GM12878 (cell line): ENCODE measurements around the gene LRRC8A. TPM values are rescaled to one million over a fixed set of nuclear protein-coding genes. Genes with fewer than 3 reads are reported as not detected.

Experiments
- ATAC-seq: fragments of 200-7000 bp; cut with Tn5 transposase; 3 replicates; pipeline ENCODE4 v1.9.1; 2020; ENCODE audit warnings: mild to moderate bottlenecking, moderate library complexity
- BruUV-seq: library from RNA; stranded (reverse); fragments of 400-500 nt; replicated peaks from 2 replicates; lab custom pipeline; 2021; lab: Mats Ljungman, UMichigan
- CTCF ChIA-PET: fragments of 300-600 bp; sonication (Branson Sonifier 250); formaldehyde crosslinking; extraction: SDS; loops from one replicate; lab custom pipeline; 2021; ENCODE audit warnings: inconsistent platforms; lab: Yijun Ruan, JAX
- POLR2A ChIA-PET: fragments of 350-600 bp; formaldehyde crosslinking; extraction: SDS; loops from one replicate; lab custom pipeline; 2021; ENCODE audit warnings: inconsistent platforms; lab: Charles Lee
- RAD21 ChIA-PET: fragments of 300-600 bp; sonication (Branson Sonifier 250); formaldehyde crosslinking; loops from one replicate; lab custom pipeline; 2023; ENCODE audit warnings: antibody characterized with exemption; ENCODE audit not compliant: unreplicated experiment; lab: Charles Lee
- SMC1A ChIA-PET: fragments of 300-600 bp; sonication (Branson Sonifier 250); formaldehyde crosslinking; loops from one replicate; lab custom pipeline; 2023; ENCODE audit not compliant: unreplicated experiment, uncharacterized antibody; lab: Charles Lee
- DNase-seq: peaks from one replicate; pipeline ENCODE4 v3.0.0-alpha.2; 2011; ENCODE audit warnings: low read depth, low spot score
- FAIRE-seq: peaks from 3 replicates; lab custom pipeline; 2011; peaks lifted over from hg19 to GRCh38; lab: Jason Lieb, UNC
- H2AFZ ChIP-seq: 2 replicates; pipeline ENCODE4 v1.6.0; 2011; ENCODE audit warnings: low read depth, low read length, control low read depth; ENCODE audit not compliant: control insufficient read depth
- H3K27ac ChIP-seq: 2 replicates; pipeline ENCODE4 v1.5.1; 2011; ENCODE audit warnings: control low read depth; ENCODE audit not compliant: control insufficient read depth, insufficient read depth
- H3K27me3 ChIP-seq, 2 experiments: replicated peaks in 1 of 2; 2 replicates each; pipeline versions ENCODE4 v1.6.0 to v1.6.1; 2011; ENCODE audit warnings: low read length in 1 of 2; ENCODE audit not compliant: control insufficient read depth in 2 of 2, insufficient read depth in 2 of 2
- H3K36me3 ChIP-seq, 2 experiments: 2 replicates each; pipeline ENCODE4 v1.5.1; 2011; ENCODE audit warnings: low read length in 1 of 2; ENCODE audit not compliant: control insufficient read depth in 2 of 2, insufficient read depth in 2 of 2
- H3K4me1 ChIP-seq: 2 replicates; pipeline ENCODE4 v1.6.1; 2011; ENCODE audit warnings: mild to moderate bottlenecking, low read length, moderate library complexity, mixed read lengths; ENCODE audit not compliant: control insufficient read depth, insufficient read depth
- H3K4me2 ChIP-seq: 2 replicates; pipeline ENCODE4 v1.6.0; 2011; ENCODE audit warnings: control low read depth; ENCODE audit not compliant: control insufficient read depth, insufficient read depth
- H3K4me3 ChIP-seq: fragments of 200-600 bp; sonication (generic); 2 replicates; pipeline ENCODE4 v1.5.1; 2016
- H3K79me2 ChIP-seq: 2 replicates; pipeline ENCODE4 v1.6.0; 2011; ENCODE audit warnings: low read length; ENCODE audit not compliant: control insufficient read depth, insufficient read depth
- H3K9ac ChIP-seq: 2 replicates; pipeline ENCODE4 v1.8.0; 2011; ENCODE audit warnings: low read length, control low read depth, mixed read lengths; ENCODE audit not compliant: control insufficient read depth, insufficient read depth
- H3K9me3 ChIP-seq: replicated peaks from 3 replicates; pipeline ENCODE4 v1.5.1; 2011; ENCODE audit warnings: mild to moderate bottlenecking, low read length; ENCODE audit not compliant: control insufficient read depth, insufficient read depth
- H4K20me1 ChIP-seq: 2 replicates; pipeline ENCODE4 v1.6.0; 2011; ENCODE audit not compliant: control insufficient read depth, insufficient read depth
- ASH2L ChIP-seq: fragments of 300-600, 200-600 bp; sonication (generic); IDR thresholded peaks from 2 replicates; pipeline ENCODE4 v1.6.1; 2017; ENCODE audit warnings: low read depth, mild to moderate bottlenecking, borderline replicate concordance
- BRCA1 ChIP-seq: IDR thresholded peaks from 2 replicates; pipeline ENCODE4 v1.6.1; 2011; ENCODE audit warnings: low read depth, low read length, improper control_type of control experiment
- SMAD1 ChIP-seq: fragments of 450-650 bp; IDR thresholded peaks from 2 replicates; pipeline ENCODE4 v1.6.1; 2018; ENCODE audit warnings: mild to moderate bottlenecking, low read depth; ENCODE audit not compliant: partially characterized antibody
- SRF ChIP-seq, 2 experiments: IDR thresholded peaks; 2 replicates each; pipeline ENCODE4 v1.6.1; 2011; ENCODE audit warnings: low read depth in 2 of 2, low read length in 2 of 2, mild to moderate bottlenecking in 1 of 2, moderate library complexity in 1 of 2
- WGBS: methylation state at CpG from one replicate; pipeline ENCODE4 v1.1.6; 2016; ENCODE audit warnings: low lambda C conversion rate; ENCODE audit not compliant: insufficient replicate concordance, insufficient coverage; ENCODE audit errors: missing lambda C conversion rate; 5-methylcytosine and 5-hydroxymethylcytosine counted together
- in situ Hi-C: fragments of 300-500 bp; cut with MboI; formaldehyde crosslinking; loops from 9 replicates; pipeline ENCODE4 v1.14.3; 2018; ENCODE audit warnings: mixed read lengths
- intact Hi-C: fragments of 100-400 bp; cut with micrococcal nuclease; formaldehyde crosslinking; loops from one replicate; pipeline ENCODE4 v1.14.2; 2022; ENCODE audit not compliant: unreplicated experiment
- polyA plus RNA-seq, 11 experiments: library from polyadenylated mRNA; depleted of rRNA in 4 of 11; unstranded in 6 of 11; stranded (reverse) in 5 of 11; fragments of >200 nt; fragmentation: Nextera tagmentation in 4 of 11; fragmentation: Illumina TruSeq in 1 of 11; extraction: Ambion mirVana in 4 of 11; extraction: Trizol in 1 of 11; gene quantifications; 1 replicate in 1 of 11; 2 replicates in 10 of 11; pipeline versions ENCODE4 v1.2.1 to v1.2.3, GENCODE V29; 2011 to 2016; ENCODE audit warnings: inconsistent platforms in 2 of 11, missing spikeins in 2 of 11, low read depth in 1 of 11
- total RNA-seq, 4 experiments: library from RNA; depleted of rRNA in 3 of 4; stranded (reverse); fragments of >200 nt in 3 of 4; fragmentation: Illumina TruSeq in 1 of 4; extraction: Trizol in 1 of 4; gene quantifications; 2 replicates each; pipeline versions ENCODE4 v1.2.1 to v1.2.3, GENCODE V29; 2013 to 2021
- TF ChIP-seq, protein P1 (sequence below): fragments of 450-650 bp; IDR thresholded peaks from 2 replicates; pipeline ENCODE4 v1.6.1; 2014; ENCODE audit warnings: mild to moderate bottlenecking
- TF ChIP-seq, protein P2 (sequence below): fragments of 150-350 bp; IDR thresholded peaks from 2 replicates; pipeline ENCODE4 v1.6.1; 2014; ENCODE audit warnings: mild to moderate bottlenecking, low read depth, low read length
- TF ChIP-seq, protein P3 (sequence below): fragments of 450-650 bp; IDR thresholded peaks from 2 replicates; pipeline ENCODE4 v1.6.1; 2016; ENCODE audit warnings: mild to moderate bottlenecking
- TF ChIP-seq, protein P4 (sequence below), 3 experiments: IDR thresholded peaks in 2 of 3; conservative IDR thresholded peaks in 1 of 3; 2 replicates each; pipeline ENCODE4 v1.5.1; 2011; ENCODE audit warnings: low read depth in 3 of 3, low read length in 3 of 3, mild to moderate bottlenecking in 3 of 3, control low read depth in 2 of 3, moderate library complexity in 2 of 3, inconsistent platforms in 1 of 3, mixed read lengths in 1 of 3; ENCODE audit not compliant: control insufficient read depth in 2 of 3, insufficient read depth in 1 of 3; ENCODE audit errors: extremely low read depth in 1 of 3
- TF ChIP-seq, protein P5 (sequence below): fragments of 450-650 bp; IDR thresholded peaks from 2 replicates; pipeline ENCODE4 v1.6.1; 2017; ENCODE audit warnings: mild to moderate bottlenecking
- TF ChIP-seq, protein P6 (sequence below): fragments of 450-650 bp; IDR thresholded peaks from 2 replicates; pipeline ENCODE4 v1.6.1; 2017; ENCODE audit warnings: low read depth, mild to moderate bottlenecking, moderate library complexity

The LRRC8A gene
- total and polyA plus RNA-seq, 10 of the 15 experiments (the other 5 are each of a cell fraction or from before 2014, with no cell fraction given), result 1.6 to 15.9 (median 9.7) TPM

DNA sequence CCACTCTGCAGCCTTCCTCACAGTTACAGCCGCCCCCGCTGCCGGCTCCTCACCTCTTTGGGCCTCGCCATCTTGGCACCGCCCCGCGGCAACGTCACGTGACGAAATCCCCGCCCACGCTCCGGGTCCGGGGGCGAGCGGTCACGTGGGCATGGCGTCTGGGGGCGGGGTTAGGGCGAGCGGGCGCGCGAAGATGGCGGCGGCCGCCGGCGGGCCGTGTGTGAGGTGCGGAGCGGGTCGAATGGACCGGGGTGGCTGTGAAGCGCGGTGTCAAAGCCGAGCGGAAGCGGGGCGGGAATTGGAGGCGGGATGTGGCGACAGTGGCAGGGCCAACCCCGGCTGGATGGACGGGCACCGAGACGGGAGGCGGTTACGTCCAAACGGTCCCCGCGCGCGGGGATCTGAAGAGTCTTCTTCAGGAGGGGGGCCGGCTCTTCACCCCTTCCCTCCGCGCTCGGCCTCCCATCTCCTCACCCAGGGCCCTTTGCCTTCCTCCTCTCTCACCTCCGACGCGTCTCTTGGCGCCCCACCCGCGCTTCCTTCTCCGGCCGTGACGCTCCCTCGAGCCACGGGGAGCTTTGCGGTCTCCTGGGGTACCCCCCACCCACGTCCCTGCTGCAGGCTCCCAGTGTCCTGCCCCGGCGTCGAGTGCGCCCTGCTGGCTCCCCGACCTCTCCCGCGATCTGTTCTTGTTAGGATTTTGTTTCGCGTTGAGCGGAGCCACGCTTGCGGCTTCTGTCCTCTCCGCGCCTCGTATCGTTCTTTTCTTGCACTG, 65.8 kb downstream of the LRRC8A start, which contains the start of the genes DOLK and NUP188:
DOLK (minus strand) TSS at position 77 of the 775 bp plus-strand sequence. CDS start 300 bp downstream, outside the sequence.
NUP188 (plus strand) TSS at position 173 of the 775 bp plus-strand sequence; CDS start at position 194, 21 bp downstream.
- intact Hi-C loops, result loop anchor here (5.0 kb wide), 1 partner anchor 225 kb away; the partner anchor contains the start of gene ZDHHC12
- H3K36me3 ChIP-seq, result no peaks in the 10 kb centered on the region
- ChIA-PET SMC1A (interaction anchor here (1.0 to 1.5 kb wide), 2 partner anchors 17 to 19 kb away, joined by 4 to 5 read pairs; no protein-coding TSS in a partner anchor), CTCF (interaction anchor here (1.0 to 1.5 kb wide), 4 partner anchors 20 to 528 kb away, joined by 3 to 4 read pairs (median 4); no protein-coding TSS in a partner anchor), POLR2A (interaction anchor here (0.6 to 1.3 kb wide), 5 partner anchors 70 to 396 kb away, joined by 3 to 4 read pairs (median 3); partner anchors contain the start of gene DOLPP1), RAD21 (interaction anchor here (0.7 to 1.0 kb wide), 3 partner anchors 80 to 1551 kb away, joined by 3 read pairs; partner anchors contain the start of gene SH3GLB2)
- DNase-seq (peak; percentile 60), FAIRE-seq (peak; percentile 82), ATAC-seq (peak; percentile 89)
- no peaks in the 10 kb centered on the region for H4K20me1 ChIP-seq
- H3K27ac ChIP-seq, result peak within 1 kb of the TSS; percentile 84
- peak within 1 kb of the TSS; percentile 99 for H3K4me3 ChIP-seq
- 1% methylated on average over 72 of the region's 86 CpGs for WGBS
- H3K4me2 ChIP-seq, result peak within 1 kb of the TSS; percentile 95
- peak within 1 kb of the TSS; percentile 88 for H2AFZ ChIP-seq
- H3K27me3 ChIP-seq, result no peaks in the 10 kb centered on the region
- peaks cover 11% of the 10 kb centered on the region for H3K4me1 ChIP-seq
- H3K9ac ChIP-seq, result peak within 1 kb of the TSS; percentile 82
- in situ Hi-C loops, result no loop called here
- peaks cover 21% of the 10 kb centered on the region for H3K79me2 ChIP-seq
- no peaks in the 10 kb centered on the region for H3K9me3 ChIP-seq
- BruUV-seq, result TSS peak; percentile 82
- TF ChIP-seq, protein P1, sequence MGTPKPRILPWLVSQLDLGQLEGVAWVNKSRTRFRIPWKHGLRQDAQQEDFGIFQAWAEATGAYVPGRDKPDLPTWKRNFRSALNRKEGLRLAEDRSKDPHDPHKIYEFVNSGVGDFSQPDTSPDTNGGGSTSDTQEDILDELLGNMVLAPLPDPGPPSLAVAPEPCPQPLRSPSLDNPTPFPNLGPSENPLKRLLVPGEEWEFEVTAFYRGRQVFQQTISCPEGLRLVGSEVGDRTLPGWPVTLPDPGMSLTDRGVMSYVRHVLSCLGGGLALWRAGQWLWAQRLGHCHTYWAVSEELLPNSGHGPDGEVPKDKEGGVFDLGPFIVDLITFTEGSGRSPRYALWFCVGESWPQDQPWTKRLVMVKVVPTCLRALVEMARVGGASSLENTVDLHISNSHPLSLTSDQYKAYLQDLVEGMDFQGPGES, result no peak; the same call in 1 of the 2 replicates
- TF ChIP-seq SMAD1, result no peak
- TF ChIP-seq, protein P2, sequence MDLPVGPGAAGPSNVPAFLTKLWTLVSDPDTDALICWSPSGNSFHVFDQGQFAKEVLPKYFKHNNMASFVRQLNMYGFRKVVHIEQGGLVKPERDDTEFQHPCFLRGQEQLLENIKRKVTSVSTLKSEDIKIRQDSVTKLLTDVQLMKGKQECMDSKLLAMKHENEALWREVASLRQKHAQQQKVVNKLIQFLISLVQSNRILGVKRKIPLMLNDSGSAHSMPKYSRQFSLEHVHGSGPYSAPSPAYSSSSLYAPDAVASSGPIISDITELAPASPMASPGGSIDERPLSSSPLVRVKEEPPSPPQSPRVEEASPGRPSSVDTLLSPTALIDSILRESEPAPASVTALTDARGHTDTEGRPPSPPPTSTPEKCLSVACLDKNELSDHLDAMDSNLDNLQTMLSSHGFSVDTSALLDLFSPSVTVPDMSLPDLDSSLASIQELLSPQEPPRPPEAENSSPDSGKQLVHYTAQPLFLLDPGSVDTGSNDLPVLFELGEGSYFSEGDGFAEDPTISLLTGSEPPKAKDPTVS, result no peak
- peak in 1 of 2 experiments; percentile 12; a peak in 1 of 4 replicates for TF ChIP-seq SRF (IDR thresholded peaks at IDR 0.05; ENCODE audit: low read depth in 2 of 2, low read length in 2 of 2)
- TF ChIP-seq, protein P3, sequence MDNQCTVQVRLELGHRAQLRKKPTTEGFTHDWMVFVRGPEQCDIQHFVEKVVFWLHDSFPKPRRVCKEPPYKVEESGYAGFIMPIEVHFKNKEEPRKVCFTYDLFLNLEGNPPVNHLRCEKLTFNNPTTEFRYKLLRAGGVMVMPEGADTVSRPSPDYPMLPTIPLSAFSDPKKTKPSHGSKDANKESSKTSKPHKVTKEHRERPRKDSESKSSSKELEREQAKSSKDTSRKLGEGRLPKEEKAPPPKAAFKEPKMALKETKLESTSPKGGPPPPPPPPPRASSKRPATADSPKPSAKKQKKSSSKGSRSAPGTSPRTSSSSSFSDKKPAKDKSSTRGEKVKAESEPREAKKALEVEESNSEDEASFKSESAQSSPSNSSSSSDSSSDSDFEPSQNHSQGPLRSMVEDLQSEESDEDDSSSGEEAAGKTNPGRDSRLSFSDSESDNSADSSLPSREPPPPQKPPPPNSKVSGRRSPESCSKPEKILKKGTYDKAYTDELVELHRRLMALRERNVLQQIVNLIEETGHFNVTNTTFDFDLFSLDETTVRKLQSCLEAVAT, result peak; percentile 58; the same call in 1 of the 2 replicates
- TF ChIP-seq, protein P4, sequence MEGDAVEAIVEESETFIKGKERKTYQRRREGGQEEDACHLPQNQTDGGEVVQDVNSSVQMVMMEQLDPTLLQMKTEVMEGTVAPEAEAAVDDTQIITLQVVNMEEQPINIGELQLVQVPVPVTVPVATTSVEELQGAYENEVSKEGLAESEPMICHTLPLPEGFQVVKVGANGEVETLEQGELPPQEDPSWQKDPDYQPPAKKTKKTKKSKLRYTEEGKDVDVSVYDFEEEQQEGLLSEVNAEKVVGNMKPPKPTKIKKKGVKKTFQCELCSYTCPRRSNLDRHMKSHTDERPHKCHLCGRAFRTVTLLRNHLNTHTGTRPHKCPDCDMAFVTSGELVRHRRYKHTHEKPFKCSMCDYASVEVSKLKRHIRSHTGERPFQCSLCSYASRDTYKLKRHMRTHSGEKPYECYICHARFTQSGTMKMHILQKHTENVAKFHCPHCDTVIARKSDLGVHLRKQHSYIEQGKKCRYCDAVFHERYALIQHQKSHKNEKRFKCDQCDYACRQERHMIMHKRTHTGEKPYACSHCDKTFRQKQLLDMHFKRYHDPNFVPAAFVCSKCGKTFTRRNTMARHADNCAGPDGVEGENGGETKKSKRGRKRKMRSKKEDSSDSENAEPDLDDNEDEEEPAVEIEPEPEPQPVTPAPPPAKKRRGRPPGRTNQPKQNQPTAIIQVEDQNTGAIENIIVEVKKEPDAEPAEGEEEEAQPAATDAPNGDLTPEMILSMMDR (IDR thresholded peaks at IDR 0.05 in 2 of 3, conservative IDR thresholded peaks at IDR 0.05 in 1 of 3; ENCODE audit: control insufficient read depth in 2 of 3, extremely low read depth in 1 of 3, insufficient read depth in 1 of 3, low read depth in 3 of 3, low read length in 3 of 3), result peak in 1 of 3 experiments; percentile 8; a peak in 1 of 6 replicates
- TF ChIP-seq, protein P5, sequence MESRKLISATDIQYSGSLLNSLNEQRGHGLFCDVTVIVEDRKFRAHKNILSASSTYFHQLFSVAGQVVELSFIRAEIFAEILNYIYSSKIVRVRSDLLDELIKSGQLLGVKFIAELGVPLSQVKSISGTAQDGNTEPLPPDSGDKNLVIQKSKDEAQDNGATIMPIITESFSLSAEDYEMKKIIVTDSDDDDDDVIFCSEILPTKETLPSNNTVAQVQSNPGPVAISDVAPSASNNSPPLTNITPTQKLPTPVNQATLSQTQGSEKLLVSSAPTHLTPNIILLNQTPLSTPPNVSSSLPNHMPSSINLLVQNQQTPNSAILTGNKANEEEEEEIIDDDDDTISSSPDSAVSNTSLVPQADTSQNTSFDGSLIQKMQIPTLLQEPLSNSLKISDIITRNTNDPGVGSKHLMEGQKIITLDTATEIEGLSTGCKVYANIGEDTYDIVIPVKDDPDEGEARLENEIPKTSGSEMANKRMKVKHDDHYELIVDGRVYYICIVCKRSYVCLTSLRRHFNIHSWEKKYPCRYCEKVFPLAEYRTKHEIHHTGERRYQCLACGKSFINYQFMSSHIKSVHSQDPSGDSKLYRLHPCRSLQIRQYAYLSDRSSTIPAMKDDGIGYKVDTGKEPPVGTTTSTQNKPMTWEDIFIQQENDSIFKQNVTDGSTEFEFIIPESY, result no peak
- no peak for TF ChIP-seq BRCA1
- TF ChIP-seq ASH2L, result 0 out of 2 replicates have a peak, but pooled peaks have one; percentile 51
- TF ChIP-seq, protein P6, sequence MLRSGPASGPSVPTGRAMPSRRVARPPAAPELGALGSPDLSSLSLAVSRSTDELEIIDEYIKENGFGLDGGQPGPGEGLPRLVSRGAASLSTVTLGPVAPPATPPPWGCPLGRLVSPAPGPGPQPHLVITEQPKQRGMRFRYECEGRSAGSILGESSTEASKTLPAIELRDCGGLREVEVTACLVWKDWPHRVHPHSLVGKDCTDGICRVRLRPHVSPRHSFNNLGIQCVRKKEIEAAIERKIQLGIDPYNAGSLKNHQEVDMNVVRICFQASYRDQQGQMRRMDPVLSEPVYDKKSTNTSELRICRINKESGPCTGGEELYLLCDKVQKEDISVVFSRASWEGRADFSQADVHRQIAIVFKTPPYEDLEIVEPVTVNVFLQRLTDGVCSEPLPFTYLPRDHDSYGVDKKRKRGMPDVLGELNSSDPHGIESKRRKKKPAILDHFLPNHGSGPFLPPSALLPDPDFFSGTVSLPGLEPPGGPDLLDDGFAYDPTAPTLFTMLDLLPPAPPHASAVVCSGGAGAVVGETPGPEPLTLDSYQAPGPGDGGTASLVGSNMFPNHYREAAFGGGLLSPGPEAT, result peak; percentile 76; the same call in 1 of the 2 replicates
